Gastrocnemius medialis (tissue), 4 donors: ENCODE measurements around the gene LRRC8E. TPM values are rescaled to one million over a fixed set of nuclear protein-coding genes. Genes with fewer than 3 reads are reported as not detected.

Experiments
- ATAC-seq, 2 donors: fragments of 150-250 bp; one replicate each; pipeline ENCODE4 v1.9.1; 2016
- DNase-seq, 2 donors: peaks; one replicate each; pipeline ENCODE4 v3.0.0-alpha.2; 2019
- H3K27ac ChIP-seq, 4 donors: fragments of 200-600 bp; sonication (generic); 1 replicate in 1 of 4; 2 replicates in 3 of 4; pipeline ENCODE4 v1.5.1; 2016 to 2018; ENCODE audit warnings: mild to moderate bottlenecking in 2 of 4, moderate library complexity in 1 of 4
- H3K27me3 ChIP-seq, 3 donors: fragments of 200-600 bp; sonication (generic) in 2 of 3; 1 replicate in 1 of 3; 2 replicates in 2 of 3; pipeline versions ENCODE4 v1.5.1 to v1.6.0; 2016 to 2019; ENCODE audit warnings: mild to moderate bottlenecking in 1 of 3, moderate library complexity in 1 of 3
- H3K36me3 ChIP-seq, 2 donors: fragments of 200-600 bp; sonication (generic) in 1 of 2; one replicate each; pipeline ENCODE4 v1.5.1; 2017 to 2018
- H3K4me1 ChIP-seq, 2 donors: fragments of 200-600 bp; sonication (generic) in 1 of 2; one replicate each; pipeline ENCODE4 v1.5.1; 2016 to 2017; ENCODE audit warnings: mild to moderate bottlenecking in 2 of 2
- H3K4me3 ChIP-seq, 4 donors: fragments of 200-600 bp; sonication (generic) in 3 of 4; 1 replicate in 1 of 4; 2 replicates in 3 of 4; pipeline ENCODE4 v1.5.1; 2016 to 2019; ENCODE audit warnings: mild to moderate bottlenecking in 2 of 4
- H3K9me3 ChIP-seq, 3 donors: fragments of 200-600 bp; sonication (generic) in 2 of 3; 1 replicate in 1 of 3; 2 replicates in 2 of 3; pipeline ENCODE4 v1.5.1; 2016 to 2019
- POLR2A ChIP-seq, 2 donors: fragments of 450-650 bp; IDR thresholded peaks; one replicate each; pipeline ENCODE4 v1.6.1; 2017; ENCODE audit warnings: antibody characterized with exemption in 2 of 2, mild to moderate bottlenecking in 2 of 2, moderate library complexity in 2 of 2
- in situ Hi-C, 4 donors: fragments of 200-750 bp; cut with MboI; loops; one replicate each; pipeline versions ENCODE4 v1.15.0 to v1.8.0; 2017; ENCODE audit warnings: low sequenced_read_pairs in 4 of 4
- intact Hi-C: fragments of 100-400 bp; cut with DNase I; formaldehyde crosslinking; loops from one replicate; pipeline ENCODE4 v1.15.1; 2023; ENCODE audit warnings: low total_unique reads
- total RNA-seq, 4 donors: library from RNA; depleted of rRNA; stranded (reverse); fragments of >200 nt; gene quantifications; one replicate each; pipeline versions ENCODE4 v1.1.0 to v1.2.3, GENCODE V29; 2016
- TF ChIP-seq, protein P1 (sequence below), 5 experiments: fragments of 450-650 bp in 3 of 5; fragments of 200-600 bp in 2 of 5; sonication (generic) in 2 of 5; IDR thresholded peaks in 4 of 5; conservative IDR thresholded peaks in 1 of 5; 1 replicate in 4 of 5; 2 replicates in 1 of 5; pipeline ENCODE4 v1.5.1; 2016 to 2019; ENCODE audit warnings: antibody characterized with exemption in 5 of 5, mild to moderate bottlenecking in 3 of 5, moderate library complexity in 3 of 5

The LRRC8E gene
- total RNA-seq, 4 donors from 2014 or later = 2.1 TPM; not detected in 3

DNA sequence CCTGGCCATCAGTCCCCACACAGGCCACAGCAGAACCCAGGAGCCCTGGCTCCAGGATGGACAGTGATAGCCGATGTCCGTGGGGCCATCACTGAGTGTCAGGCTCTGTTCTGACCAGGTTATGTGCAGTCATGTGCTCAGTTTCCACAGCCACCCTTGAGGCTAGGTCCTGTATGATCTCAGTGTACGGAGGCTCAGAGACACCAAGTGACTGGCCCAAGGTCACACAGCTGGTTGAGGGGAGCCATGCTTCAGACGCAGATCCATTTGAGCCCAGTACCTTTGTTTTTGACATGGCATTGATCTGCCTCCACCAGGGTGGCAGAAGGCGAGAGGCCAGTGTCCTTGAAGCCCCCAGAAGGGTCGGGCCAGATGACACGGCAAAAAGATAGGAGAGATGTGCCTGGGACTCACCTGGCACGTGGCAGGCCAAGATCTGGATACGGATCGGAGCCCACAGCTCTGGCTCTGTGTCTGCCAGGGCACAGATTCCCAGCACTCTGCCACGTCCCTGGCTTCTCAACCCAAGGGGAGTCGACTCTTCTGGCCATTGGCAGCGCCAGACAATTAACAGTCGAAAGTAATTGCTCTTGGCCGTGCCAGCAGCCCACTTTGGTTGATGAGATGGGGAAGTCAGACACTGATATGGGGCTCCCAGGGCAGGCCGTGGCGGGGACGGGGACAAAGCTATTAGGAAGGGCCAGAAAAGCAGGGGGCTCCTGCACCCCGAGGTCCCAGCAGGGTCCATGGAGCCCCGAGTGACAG, 42.7 kb upstream of the LRRC8E start:
- DNase-seq (no peak), ATAC-seq (no peak)
- TF ChIP-seq POLR2A (IDR thresholded peaks at IDR 0.05) = no peak
- TF ChIP-seq, protein P1, sequence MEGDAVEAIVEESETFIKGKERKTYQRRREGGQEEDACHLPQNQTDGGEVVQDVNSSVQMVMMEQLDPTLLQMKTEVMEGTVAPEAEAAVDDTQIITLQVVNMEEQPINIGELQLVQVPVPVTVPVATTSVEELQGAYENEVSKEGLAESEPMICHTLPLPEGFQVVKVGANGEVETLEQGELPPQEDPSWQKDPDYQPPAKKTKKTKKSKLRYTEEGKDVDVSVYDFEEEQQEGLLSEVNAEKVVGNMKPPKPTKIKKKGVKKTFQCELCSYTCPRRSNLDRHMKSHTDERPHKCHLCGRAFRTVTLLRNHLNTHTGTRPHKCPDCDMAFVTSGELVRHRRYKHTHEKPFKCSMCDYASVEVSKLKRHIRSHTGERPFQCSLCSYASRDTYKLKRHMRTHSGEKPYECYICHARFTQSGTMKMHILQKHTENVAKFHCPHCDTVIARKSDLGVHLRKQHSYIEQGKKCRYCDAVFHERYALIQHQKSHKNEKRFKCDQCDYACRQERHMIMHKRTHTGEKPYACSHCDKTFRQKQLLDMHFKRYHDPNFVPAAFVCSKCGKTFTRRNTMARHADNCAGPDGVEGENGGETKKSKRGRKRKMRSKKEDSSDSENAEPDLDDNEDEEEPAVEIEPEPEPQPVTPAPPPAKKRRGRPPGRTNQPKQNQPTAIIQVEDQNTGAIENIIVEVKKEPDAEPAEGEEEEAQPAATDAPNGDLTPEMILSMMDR (IDR thresholded peaks at IDR 0.05 in 4 of 5, conservative IDR thresholded peaks at IDR 0.05 in 1 of 5) = no peak
- Histone ChIP-seq H3K4me3 (no peak overlapping the region), H3K9me3 (no peaks in the 10 kb centered on the region), H3K27me3 (no peaks in the 10 kb centered on the region), H3K4me1 (peaks cover 0 to 5% of the 10 kb centered on the region in 2 donors), H3K36me3 (no peaks in the 10 kb centered on the region), H3K27ac (no peak overlapping the region)
- intact Hi-C loops (no loop called here), in situ Hi-C loops (no loop called here)

DNA sequence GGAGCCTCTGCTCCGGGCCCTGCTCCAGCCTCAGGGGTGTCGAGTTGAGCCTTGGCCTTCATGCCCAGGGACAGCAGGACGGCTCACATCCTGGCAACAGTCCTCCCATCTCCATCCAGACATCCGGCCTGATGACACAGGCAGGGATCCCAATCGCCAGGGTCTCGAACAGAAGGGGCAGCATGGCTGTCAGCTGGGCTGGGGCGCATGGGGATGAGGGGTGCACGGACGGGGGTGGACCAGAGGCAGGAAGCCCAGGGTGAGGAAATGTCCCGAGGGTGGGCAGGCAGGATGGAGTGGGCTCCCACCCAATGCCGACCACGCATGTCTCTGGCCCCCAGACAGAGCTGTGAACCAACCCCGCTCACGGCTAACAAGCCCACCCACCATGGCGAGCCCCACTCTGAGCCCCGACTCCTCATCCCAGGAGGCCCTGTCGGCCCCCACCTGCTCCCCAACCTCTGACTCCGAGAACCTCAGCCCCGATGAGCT, 42.1 kb upstream of the LRRC8E start:
- H3K27ac ChIP-seq = no peak overlapping the region
- H3K4me3 ChIP-seq = no peak overlapping the region
- ATAC-seq = no peak
- no peaks in the 10 kb centered on the region for H3K27me3 ChIP-seq
- no peak for DNase-seq
- H3K36me3 ChIP-seq = no peaks in the 10 kb centered on the region
- H3K9me3 ChIP-seq = no peaks in the 10 kb centered on the region
- H3K4me1 ChIP-seq = peaks cover 0 to 6% of the 10 kb centered on the region in 2 donors
- TF ChIP-seq, protein P1 (IDR thresholded peaks at IDR 0.05 in 4 of 5, conservative IDR thresholded peaks at IDR 0.05 in 1 of 5) = no peak
- TF ChIP-seq POLR2A (IDR thresholded peaks at IDR 0.05) = no peak
- in situ Hi-C loops (no loop called here), intact Hi-C loops (no loop called here)

DNA sequence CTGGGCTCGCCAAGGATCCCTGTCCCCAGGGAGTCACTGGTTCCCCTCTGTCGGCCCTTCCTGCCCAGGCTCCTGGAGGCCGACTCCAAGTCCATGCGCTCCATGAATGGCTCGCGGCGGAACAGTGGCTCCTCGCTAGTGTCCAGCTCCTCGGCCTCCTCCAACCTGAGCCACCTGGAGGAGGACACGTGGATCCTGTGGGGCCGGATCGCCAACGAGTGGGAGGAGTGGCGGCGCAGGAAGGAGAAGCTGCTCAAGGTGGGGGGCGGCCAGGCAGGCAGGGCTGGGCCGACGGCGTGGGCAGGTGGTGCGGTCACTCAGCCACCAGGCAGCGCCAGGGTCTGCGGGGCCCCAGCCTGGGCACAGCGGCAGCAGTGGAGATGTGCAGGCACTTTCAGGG, 40.6 kb upstream of the LRRC8E start:
- intact Hi-C loops = no loop called here
- no peak for TF ChIP-seq POLR2A (IDR thresholded peaks at IDR 0.05)
- TF ChIP-seq, protein P1 (IDR thresholded peaks at IDR 0.05 in 4 of 5, conservative IDR thresholded peaks at IDR 0.05 in 1 of 5) = no peak

DNA sequence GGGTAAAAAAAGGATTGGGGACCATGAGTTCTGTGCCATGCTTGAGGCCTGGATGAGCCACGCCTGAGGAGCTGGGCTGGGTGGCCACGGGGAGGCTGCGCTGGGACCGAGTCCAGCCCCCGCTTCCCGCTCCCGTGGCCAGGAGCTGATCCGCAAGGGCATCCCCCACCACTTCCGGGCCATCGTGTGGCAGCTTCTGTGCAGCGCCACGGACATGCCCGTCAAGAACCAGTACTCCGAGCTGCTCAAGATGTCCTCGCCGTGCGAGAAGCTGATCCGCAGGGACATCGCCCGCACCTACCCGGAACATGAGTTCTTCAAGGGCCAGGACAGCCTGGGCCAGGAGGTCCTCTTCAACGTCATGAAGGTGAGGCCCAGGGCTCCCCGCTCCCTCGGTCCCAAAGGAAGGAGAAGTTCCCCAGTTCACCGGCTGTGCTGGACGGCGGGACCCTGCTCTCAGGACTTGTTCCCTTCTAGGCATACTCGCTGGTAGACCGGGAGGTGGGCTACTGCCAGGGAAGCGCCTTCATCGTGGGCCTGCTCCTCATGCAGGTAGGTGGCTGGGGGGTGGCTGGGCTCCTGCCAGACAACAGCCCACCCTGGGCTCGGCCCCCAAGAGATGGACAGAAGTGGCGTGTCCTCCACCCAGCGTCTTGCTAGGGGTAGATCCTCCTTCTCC, 39.4 kb upstream of the LRRC8E start:
- H3K4me1 ChIP-seq = peaks cover 0 to 6% of the 10 kb centered on the region in 2 donors
- DNase-seq (no peak), ATAC-seq (no peak)
- in situ Hi-C loops (no loop called here), intact Hi-C loops (no loop called here)
- TF ChIP-seq, protein P1 (IDR thresholded peaks at IDR 0.05 in 4 of 5, conservative IDR thresholded peaks at IDR 0.05 in 1 of 5) = no peak
- no peaks in the 10 kb centered on the region for H3K9me3 ChIP-seq
- H3K27ac ChIP-seq = no peak overlapping the region
- H3K4me3 ChIP-seq = no peak overlapping the region
- no peaks in the 10 kb centered on the region for H3K36me3 ChIP-seq
- H3K27me3 ChIP-seq = no peaks in the 10 kb centered on the region

More for the DNA sequence above, 40.6 kb upstream of the LRRC8E start:
- ATAC-seq (no peak), DNase-seq (no peak)
- Histone ChIP-seq H3K27me3 (no peaks in the 10 kb centered on the region), H3K36me3 (no peaks in the 10 kb centered on the region), H3K9me3 (no peaks in the 10 kb centered on the region), H3K27ac (no peak overlapping the region), H3K4me3 (no peak overlapping the region), H3K4me1 (peaks cover 0 to 6% of the 10 kb centered on the region in 2 donors)
- in situ Hi-C loops = no loop called here
